K562 (cell line): ENCODE results near the gene INHBE. TPM values are rescaled to one million over a fixed set of nuclear protein-coding genes. Genes with fewer than 3 reads are reported as not detected.

ENCODE experiments used
- ARID3A ChIP-seq: IDR thresholded peaks from 2 replicates; pipeline ENCODE4 v1.6.1; 2012; ENCODE audit warnings: low read depth, low read length, improper control_type of control experiment, borderline replicate concordance
- ETV6 ChIP-seq, 3 experiments: fragments of 150-350 bp in 1 of 3; sonication (generic) in 1 of 3; formaldehyde crosslinking in 1 of 3; IDR thresholded peaks; 2 replicates each; pipeline versions ENCODE4 v1.6.1 to v1.8.0; 2014 to 2022; ENCODE audit warnings: borderline replicate concordance in 2 of 3, low read depth in 2 of 3, antibody characterized with exemption in 1 of 3, low read length in 1 of 3, mild to moderate bottlenecking in 1 of 3, missing genetic modification reagents in 1 of 3
- KDM1A ChIP-seq, 2 experiments: fragments of 450-650 bp; IDR thresholded peaks; 2 replicates each; pipeline ENCODE4 v1.6.1; 2016; ENCODE audit warnings: mild to moderate bottlenecking in 2 of 2
- MLX ChIP-seq, 2 experiments: fragments of 450-650 bp in 1 of 2; sonication (generic) in 1 of 2; formaldehyde crosslinking; conservative IDR thresholded peaks; 2 replicates each; pipeline versions ENCODE4 v1.4.0 to v1.8.1; 2020 to 2022; ENCODE audit warnings: mild to moderate bottlenecking in 1 of 2, missing genetic modification reagents in 1 of 2
- MYC ChIP-seq, 2 experiments: fragments of 250-450 bp in 1 of 2; sonication (Bioruptor Pico) in 1 of 2; IDR thresholded peaks; 2 replicates each; pipeline versions ENCODE4 v1.5.1 to v1.6.1; 2012 to 2021; ENCODE audit warnings: low read depth in 2 of 2, borderline replicate concordance in 1 of 2, improper control_type of control experiment in 1 of 2, low read length in 1 of 2, mild to moderate bottlenecking in 1 of 2, moderate library complexity in 1 of 2
- NR2C2 ChIP-seq, 2 experiments: fragments of 200-800 bp in 1 of 2; sonication (Bioruptor generic) in 1 of 2; sonication (generic) in 1 of 2; formaldehyde crosslinking in 1 of 2; IDR thresholded peaks; 2 replicates each; pipeline versions ENCODE4 v1.6.1 to v1.8.0; 2016 to 2022; ENCODE audit warnings: mild to moderate bottlenecking in 1 of 2, missing compliant biosample characterization in 1 of 2, missing genetic modification characterization in 1 of 2, missing genetic modification reagents in 1 of 2
- SNAPC5 ChIP-seq: fragments of 250-450 bp; sonication (Bioruptor Pico); IDR thresholded peaks from 2 replicates; pipeline ENCODE4 v1.8.0; 2021; ENCODE audit warnings: moderate library complexity, mild to moderate bottlenecking, inconsistent platforms
- TBP ChIP-seq: optimal IDR thresholded peaks from 2 replicates; pipeline ENCODE3; 2011; ENCODE audit warnings: low read depth, low read length, improper control_type of control experiment
- ZBTB2 ChIP-seq: fragments of 450-650 bp; IDR thresholded peaks from 2 replicates; pipeline ENCODE4 v1.6.1; 2016; ENCODE audit warnings: antibody characterized with exemption
- ZFX ChIP-seq: sonication (generic); formaldehyde crosslinking; IDR thresholded peaks from 2 replicates; pipeline ENCODE4 v1.8.0; 2022; ENCODE audit warnings: mild to moderate bottlenecking, missing genetic modification reagents, moderate library complexity
- ZNF263 ChIP-seq: sonication (generic); formaldehyde crosslinking; IDR thresholded peaks from 2 replicates; pipeline ENCODE4 v1.8.0; 2022; ENCODE audit warnings: mild to moderate bottlenecking, missing genetic modification reagents, borderline replicate concordance
- ZNF318 ChIP-seq, 2 experiments: fragments of 450-650 bp; IDR thresholded peaks; 2 replicates each; pipeline ENCODE4 v1.6.1; 2016; ENCODE audit warnings: mild to moderate bottlenecking in 2 of 2, borderline replicate concordance in 1 of 2, low read depth in 1 of 2, moderate library complexity in 1 of 2
- polyA plus RNA-seq, 8 experiments: library from polyadenylated mRNA; depleted of rRNA in 4 of 8; stranded (reverse) in 5 of 8; unstranded in 3 of 8; fragments of >200 nt; fragmentation: Nextera tagmentation in 2 of 8; fragmentation: Illumina TruSeq in 1 of 8; extraction: Ambion mirVana in 2 of 8; extraction: Trizol in 1 of 8; gene quantifications; 2 replicates each; pipeline versions ENCODE4 v1.2.1 to v1.2.3, GENCODE V29; 2011 to 2014; ENCODE audit warnings: inconsistent platforms in 1 of 8, missing spikeins in 1 of 8
- total RNA-seq, 7 experiments: library from RNA; depleted of rRNA in 6 of 7; stranded (reverse); fragments of >200 nt in 6 of 7; fragmentation: Illumina TruSeq in 2 of 7; extraction: Trizol in 2 of 7; gene quantifications; 2 replicates each; pipeline versions ENCODE4 v1.2.1 to v1.2.3, GENCODE V29; 2011 to 2021; ENCODE audit warnings: low replicate concordance in 1 of 7

The INHBE gene
- total and polyA plus RNA-seq, 9 of the 15 experiments (the other 6 are each of a cell fraction or from before 2014, with no cell fraction given), result 0.94 to 9.9 (median 7.3) TPM

GRCh38 chr12:57456145-57456700 is 1.1 kb downstream of the INHBE start (continued):
- 0 out of 2 replicates have a peak, but pooled peaks have one; percentile 21 for TF ChIP-seq ZNF263
- TF ChIP-seq ARID3A, result no peak
- TF ChIP-seq ETV6 (IDR thresholded peaks at IDR 0.05; ENCODE audit: borderline replicate concordance in 1 of 2, low read depth in 2 of 2, low read length in 1 of 2), result no peak
- no peak for TF ChIP-seq ETV6 (CRISPR knock-in tag; IDR thresholded peaks at IDR 0.05; ENCODE audit: borderline replicate concordance)
- no peak for TF ChIP-seq KDM1A (IDR thresholded peaks at IDR 0.05)
- TF ChIP-seq NR2C2 (CRISPR knock-in tag; IDR thresholded peaks at IDR 0.05), result no peak
- no peak for TF ChIP-seq NR2C2 (tag; IDR thresholded peaks at IDR 0.05)
- TF ChIP-seq ZNF318 (IDR thresholded peaks at IDR 0.05; ENCODE audit: borderline replicate concordance in 1 of 2, low read depth in 1 of 2), result no peak
- no peak for TF ChIP-seq MLX (CRISPR knock-in tag; conservative IDR thresholded peaks at IDR 0.05)
- no peak for TF ChIP-seq ZFX (CRISPR knock-in tag)
- peak; percentile 45; the same call in 1 of the 2 replicates for TF ChIP-seq MYC (IDR thresholded peaks at IDR 0.05; ENCODE audit: low read depth, low read length)
- no peak for TF ChIP-seq MYC (CRISPR knock-in tag; IDR thresholded peaks at IDR 0.05; ENCODE audit: borderline replicate concordance, low read depth)
- TF ChIP-seq SNAPC5 (CRISPR knock-in tag), result no peak
- TF ChIP-seq ZBTB2, result no peak
- TF ChIP-seq TBP, result no peak
